Keratinocyte (primary cell): ENCODE measurements around the gene SUFU. TPM values are rescaled to one million over a fixed set of nuclear protein-coding genes. Genes with fewer than 3 reads are reported as not detected.
A peak's percentile ranks its signal among the peaks of the same experiment; 100 is the strongest.
"Not testable (repeated sequence)": the region's sequence is repeated elsewhere in the genome, so short reads cannot be mapped to it uniquely, and the experiment has no call there.

Experiments used
- DNase-seq: peaks from one replicate; pipeline ENCODE4 v3.0.0-alpha.2; 2011; ENCODE audit warnings: low read depth, missing footprints, low spot score
- FAIRE-seq: peaks from 2 replicates; lab custom pipeline; 2011; peaks lifted over from hg19 to GRCh38; lab: Jason Lieb, UNC
- H2AFZ ChIP-seq: 2 replicates; pipeline ENCODE4 v1.6.0; 2012; ENCODE audit warnings: low read length, control low read depth, inconsistent platforms; ENCODE audit not compliant: control insufficient read depth
- H3K27ac ChIP-seq: 2 replicates; pipeline ENCODE4 v1.5.1; 2011; ENCODE audit warnings: low read length; ENCODE audit not compliant: control insufficient read depth, insufficient read depth
- H3K27me3 ChIP-seq: 3 replicates; pipeline ENCODE4 v1.6.0; 2011; ENCODE audit warnings: low read length; ENCODE audit not compliant: control insufficient read depth, insufficient read depth; ENCODE audit errors: extremely low read depth
- H3K36me3 ChIP-seq, 2 experiments: 2 replicates in 1 of 2; 3 replicates in 1 of 2; pipeline ENCODE4 v1.5.1; 2011; ENCODE audit warnings: low read length in 2 of 2, mild to moderate bottlenecking in 1 of 2; ENCODE audit not compliant: control insufficient read depth in 2 of 2, insufficient read depth in 2 of 2; ENCODE audit errors: extremely low read depth in 1 of 2
- H3K4me1 ChIP-seq: 3 replicates; pipeline ENCODE4 v1.5.1; 2011; ENCODE audit warnings: low read length; ENCODE audit not compliant: control insufficient read depth, insufficient read depth; ENCODE audit errors: extremely low read depth
- H3K4me2 ChIP-seq: 3 replicates; pipeline ENCODE4 v1.6.0; 2011; ENCODE audit warnings: low read depth, low read length; ENCODE audit not compliant: control insufficient read depth, insufficient read depth; ENCODE audit errors: extremely low read depth
- H3K4me3 ChIP-seq, 3 experiments: fragments of 200-600 bp in 1 of 3; sonication (generic) in 1 of 3; 2 replicates in 2 of 3; 3 replicates in 1 of 3; pipeline ENCODE4 v1.5.1; 2011 to 2016; ENCODE audit warnings: low read length in 3 of 3, mild to moderate bottlenecking in 3 of 3, control low read depth in 2 of 3, inconsistent platforms in 1 of 3, low read depth in 1 of 3, mixed read lengths in 1 of 3, mixed run types in 1 of 3, moderate library complexity in 1 of 3; ENCODE audit not compliant: control insufficient read depth in 2 of 3, insufficient read depth in 2 of 3; ENCODE audit errors: extremely low read depth in 1 of 3
- H3K79me2 ChIP-seq: 2 replicates; pipeline ENCODE4 v1.6.0; 2012; ENCODE audit warnings: low read length; ENCODE audit not compliant: control insufficient read depth, insufficient read depth
- H3K9ac ChIP-seq: 3 replicates; pipeline ENCODE4 v1.6.0; 2011; ENCODE audit warnings: low read length; ENCODE audit not compliant: control insufficient read depth, insufficient read depth; ENCODE audit errors: extremely low read depth
- H3K9me1 ChIP-seq: 3 replicates; pipeline ENCODE4 v1.6.0; 2011; ENCODE audit warnings: low read length; ENCODE audit not compliant: control insufficient read depth, insufficient read depth; ENCODE audit errors: extremely low read depth
- H3K9me3 ChIP-seq: 2 replicates; pipeline ENCODE4 v1.5.1; 2012; ENCODE audit warnings: low read depth, low read length; ENCODE audit not compliant: control insufficient read depth
- H4K20me1 ChIP-seq: 3 replicates; pipeline ENCODE4 v1.6.0; 2011; ENCODE audit warnings: low read length; ENCODE audit not compliant: control insufficient read depth, insufficient read depth; ENCODE audit errors: extremely low read depth
- EZH2 ChIP-seq: IDR thresholded peaks from one replicate; pipeline ENCODE4 v1.6.1; 2012; ENCODE audit warnings: inconsistent platforms, mild to moderate bottlenecking, low read length, moderate library complexity
- dilution Hi-C: fragments of 300-500 bp; cut with MboI; formaldehyde crosslinking; loops from one replicate; pipeline ENCODE4 v1.7.0; 2020; ENCODE audit warnings: low sequenced_read_pairs; ENCODE audit not compliant: extremely low pct_ligation_motif_present
- polyA minus RNA-seq, 3 experiments: library from RNA; depleted of rRNA, polyadenylated mRNA; stranded (reverse); fragments of >200 nt; gene quantifications; 1 replicate in 1 of 3; 2 replicates in 1 of 3; 3 replicates in 1 of 3; pipeline ENCODE4 v1.2.3, GENCODE V29; 2011
- polyA plus RNA-seq, 5 experiments: library from polyadenylated mRNA; depleted of rRNA in 3 of 5; stranded (reverse) in 3 of 5; stranded (forward) in 1 of 5; unstranded in 1 of 5; fragments of >200 nt; gene quantifications; 1 replicate in 1 of 5; 2 replicates in 3 of 5; 3 replicates in 1 of 5; pipeline versions ENCODE4 v1.2.1 to v1.2.3, GENCODE V29; 2011 to 2012; ENCODE audit warnings: missing spikeins in 2 of 5, low read depth in 1 of 5, low replicate concordance in 1 of 5
- TF ChIP-seq, protein P1 (sequence below), 3 experiments: IDR thresholded peaks in 1 of 3; conservative IDR thresholded peaks in 1 of 3; optimal IDR thresholded peaks in 1 of 3; 2 replicates in 2 of 3; 3 replicates in 1 of 3; pipeline versions ENCODE3 to v1.5.1; 2011; ENCODE audit warnings: low read length in 3 of 3, mild to moderate bottlenecking in 3 of 3, moderate library complexity in 2 of 3, control low read depth in 1 of 3, inconsistent platforms in 1 of 3; ENCODE audit not compliant: insufficient read depth in 2 of 3; ENCODE audit errors: extremely low read depth in 1 of 3

Gene SUFU
- polyA plus RNA-seq (3.7 to 6.8 TPM (median 4.8 TPM) in 3 replicates), polyA minus RNA-seq (8.8 to 17.2 TPM (median 11.0 TPM) in 3 replicates)
- polyA plus RNA-seq (2011; ENCODE audit: low read depth), result 2.8 TPM
- polyA plus RNA-seq (2011; cell fraction: cytosol; rRNA removed), result 4.0 and 4.7 TPM in 2 replicates
- 11.6 and 15.0 TPM in 2 replicates for polyA plus RNA-seq (2011; cell fraction: nucleus; rRNA removed)
- polyA plus RNA-seq (2012; ENCODE audit: low replicate concordance), result 4.9 and 7.8 TPM in 2 replicates
- polyA minus RNA-seq (2011; cell fraction: cytosol; rRNA and poly(A)+ RNA removed), result 7.5 TPM
- 9.6 and 14.9 TPM in 2 replicates for polyA minus RNA-seq (2011; cell fraction: nucleus; rRNA and poly(A)+ RNA removed)

GRCh38 chr10:102503264-102504178 is at the start of gene SUFU:
Gene SUFU (plus strand): TSS chr10:102503972. CDS start chr10:102504153, 181 bp downstream.
- Histone ChIP-seq H3K4me1 (peaks cover 21% of the 10 kb centered on the region), H3K4me2 (peak within 1 kb of the TSS; percentile 86), H3K9me1 (peaks cover 3% of the 10 kb centered on the region), H4K20me1 (peaks cover 10% of the 10 kb centered on the region), H3K9me3 (no peaks in the 10 kb centered on the region), H3K27me3 (no peaks in the 10 kb centered on the region), H3K36me3 (peaks cover 0 to 3% of the 10 kb centered on the region in 2 experiments), H2AFZ (peak within 1 kb of the TSS; percentile 90), H3K27ac (peak within 1 kb of the TSS; percentile 40), H3K9ac (peak within 1 kb of the TSS; percentile 85), H3K4me3 (peak within 1 kb of the TSS; percentile 82 to 94 (median 89)), H3K79me2 (peaks cover 58% of the 10 kb centered on the region)
- DNase-seq, result peak; percentile 99
- peak; percentile 81 for FAIRE-seq
- dilution Hi-C loops, result loop anchor here (10.0 kb wide), 1 partner anchor 71 kb away; no protein-coding TSS in a partner anchor
- no peak for TF ChIP-seq EZH2
- TF ChIP-seq, protein P1, sequence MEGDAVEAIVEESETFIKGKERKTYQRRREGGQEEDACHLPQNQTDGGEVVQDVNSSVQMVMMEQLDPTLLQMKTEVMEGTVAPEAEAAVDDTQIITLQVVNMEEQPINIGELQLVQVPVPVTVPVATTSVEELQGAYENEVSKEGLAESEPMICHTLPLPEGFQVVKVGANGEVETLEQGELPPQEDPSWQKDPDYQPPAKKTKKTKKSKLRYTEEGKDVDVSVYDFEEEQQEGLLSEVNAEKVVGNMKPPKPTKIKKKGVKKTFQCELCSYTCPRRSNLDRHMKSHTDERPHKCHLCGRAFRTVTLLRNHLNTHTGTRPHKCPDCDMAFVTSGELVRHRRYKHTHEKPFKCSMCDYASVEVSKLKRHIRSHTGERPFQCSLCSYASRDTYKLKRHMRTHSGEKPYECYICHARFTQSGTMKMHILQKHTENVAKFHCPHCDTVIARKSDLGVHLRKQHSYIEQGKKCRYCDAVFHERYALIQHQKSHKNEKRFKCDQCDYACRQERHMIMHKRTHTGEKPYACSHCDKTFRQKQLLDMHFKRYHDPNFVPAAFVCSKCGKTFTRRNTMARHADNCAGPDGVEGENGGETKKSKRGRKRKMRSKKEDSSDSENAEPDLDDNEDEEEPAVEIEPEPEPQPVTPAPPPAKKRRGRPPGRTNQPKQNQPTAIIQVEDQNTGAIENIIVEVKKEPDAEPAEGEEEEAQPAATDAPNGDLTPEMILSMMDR (optimal IDR thresholded peaks at IDR 0.05 in 1 of 3, IDR thresholded peaks at IDR 0.05 in 1 of 3, conservative IDR thresholded peaks at IDR 0.05 in 1 of 3; ENCODE audit: extremely low read depth in 1 of 3, insufficient read depth in 2 of 3, low read length in 3 of 3), result peak; percentile 84 to 93 (median 93)

DNA sequence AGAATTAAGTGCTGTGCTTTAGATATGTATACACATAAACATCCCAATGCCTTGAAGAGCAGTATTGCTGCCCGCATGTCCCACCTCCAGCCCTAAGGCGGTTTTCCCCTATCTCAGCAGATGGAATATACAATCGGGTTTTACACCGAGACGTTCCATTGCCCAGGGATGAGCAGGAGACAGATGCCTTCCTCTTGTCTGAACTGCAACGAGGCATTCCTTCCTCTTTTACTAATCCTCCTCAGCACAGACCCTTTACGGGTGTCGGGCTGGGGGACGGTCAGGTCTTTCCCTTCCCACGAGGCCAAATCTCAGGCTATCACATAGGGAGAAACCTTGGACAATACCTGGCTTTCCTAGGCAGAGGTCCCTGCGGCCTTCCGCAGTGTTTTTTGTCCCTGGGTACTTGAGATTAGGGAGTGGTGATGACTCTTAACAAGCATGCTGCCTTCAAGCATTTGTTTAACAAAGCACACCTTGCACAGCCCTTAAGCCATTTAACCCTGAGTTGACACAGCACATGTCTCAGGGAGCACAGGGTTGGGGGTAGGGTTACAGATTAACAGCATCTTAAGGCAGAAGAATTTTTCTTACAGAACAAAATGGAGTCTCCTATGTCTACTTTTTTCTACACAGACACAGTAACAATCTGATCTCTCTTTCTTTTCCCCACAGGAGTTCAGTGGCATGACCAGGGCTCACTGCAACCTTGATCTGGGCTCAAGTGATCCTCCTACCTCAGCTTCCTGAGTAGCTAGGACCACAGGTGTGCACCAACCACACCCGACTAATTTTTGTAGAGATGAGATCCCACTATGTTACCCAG is 48.9 kb upstream of the SUFU start:
- DNase-seq, H3K79me2 ChIP-seq, dilution Hi-C loops, H2AFZ ChIP-seq, H3K27me3 ChIP-seq, FAIRE-seq, H3K9me3 ChIP-seq, H3K4me3 ChIP-seq, H4K20me1 ChIP-seq, H3K4me2 ChIP-seq, H3K9ac ChIP-seq, H3K9me1 ChIP-seq, H3K36me3 ChIP-seq: not testable (repeated sequence)
- H3K4me1 ChIP-seq, result peaks cover 18% of the 10 kb centered on the region
- H3K27ac ChIP-seq, result peak overlapping the region; percentile 24
